GM12875 (cell line): ENCODE data around the gene LILRB1.

Experiments used
- H3K4me3 ChIP-seq: one replicate; pipeline ENCODE4 v1.5.1; 2011; ENCODE audit warnings: low read depth, low read length, control low read depth
- TF ChIP-seq, protein P1 (sequence below): IDR thresholded peaks from 2 replicates; pipeline ENCODE4 v1.5.1; 2011; ENCODE audit warnings: low read depth, mild to moderate bottlenecking, control low read depth, inconsistent platforms, low read length, moderate library complexity, borderline replicate concordance; ENCODE audit not compliant: insufficient read depth

LILRB1 gene

DNA sequence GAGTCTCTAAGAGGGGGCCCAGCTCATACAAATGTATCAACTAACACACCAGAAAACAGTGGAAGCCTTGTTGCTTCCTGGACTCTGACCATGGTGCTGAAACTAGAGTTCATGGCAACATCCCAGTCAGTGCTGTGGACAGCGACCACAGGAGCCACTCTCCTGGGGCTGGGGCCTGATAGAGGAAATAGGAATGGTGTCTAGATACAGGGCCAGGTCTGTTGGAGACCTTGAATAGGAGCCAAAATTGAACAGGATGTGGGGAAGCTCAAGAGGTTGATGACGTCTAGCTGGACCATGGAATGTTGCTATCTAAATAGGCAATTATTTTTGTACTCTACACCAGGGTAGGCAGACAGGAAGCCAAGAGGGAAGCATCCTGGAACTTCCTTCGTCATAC is 54.2 kb downstream of the LILRB1 start:
- H3K4me3 ChIP-seq = no peak overlapping the region
- TF ChIP-seq, protein P1, sequence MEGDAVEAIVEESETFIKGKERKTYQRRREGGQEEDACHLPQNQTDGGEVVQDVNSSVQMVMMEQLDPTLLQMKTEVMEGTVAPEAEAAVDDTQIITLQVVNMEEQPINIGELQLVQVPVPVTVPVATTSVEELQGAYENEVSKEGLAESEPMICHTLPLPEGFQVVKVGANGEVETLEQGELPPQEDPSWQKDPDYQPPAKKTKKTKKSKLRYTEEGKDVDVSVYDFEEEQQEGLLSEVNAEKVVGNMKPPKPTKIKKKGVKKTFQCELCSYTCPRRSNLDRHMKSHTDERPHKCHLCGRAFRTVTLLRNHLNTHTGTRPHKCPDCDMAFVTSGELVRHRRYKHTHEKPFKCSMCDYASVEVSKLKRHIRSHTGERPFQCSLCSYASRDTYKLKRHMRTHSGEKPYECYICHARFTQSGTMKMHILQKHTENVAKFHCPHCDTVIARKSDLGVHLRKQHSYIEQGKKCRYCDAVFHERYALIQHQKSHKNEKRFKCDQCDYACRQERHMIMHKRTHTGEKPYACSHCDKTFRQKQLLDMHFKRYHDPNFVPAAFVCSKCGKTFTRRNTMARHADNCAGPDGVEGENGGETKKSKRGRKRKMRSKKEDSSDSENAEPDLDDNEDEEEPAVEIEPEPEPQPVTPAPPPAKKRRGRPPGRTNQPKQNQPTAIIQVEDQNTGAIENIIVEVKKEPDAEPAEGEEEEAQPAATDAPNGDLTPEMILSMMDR = no peak
